ENCODE results near the gene AKAP1.

The AKAP1 gene

GRCh38 chr17:57106836-57107497, 21.9 kb downstream of the AKAP1 start:
- no peak for DNase-seq (ENCODE audit: low spot score)

GRCh38 chr17:57107498-57108101, 22.6 kb downstream of the AKAP1 start:
- DNase-seq (ENCODE audit: low spot score): no peak

- no peak for DNase-seq (ENCODE audit: low spot score)
Measured at GRCh38 chr17:57108671-57109392, 23.8 kb downstream of the AKAP1 start.

GRCh38 chr17:57109393-57110151, 24.5 kb downstream of the AKAP1 start:
- peak; percentile 82 for DNase-seq (ENCODE audit: low spot score)

- DNase-seq (ENCODE audit: low spot score): peak; percentile 56
Measured at GRCh38 chr17:57110152-57110542, 25.1 kb downstream of the AKAP1 start.

GRCh38 chr17:57110579-57111325, 25.7 kb downstream of the AKAP1 start:
- DNase-seq (ENCODE audit: low spot score): no peak

- no peak for DNase-seq (ENCODE audit: low spot score)
Measured at GRCh38 chr17:57111386-57111785, 26.3 kb downstream of the AKAP1 start.

GRCh38 chr17:57113011-57113410, 28.0 kb downstream of the AKAP1 start:
- DNase-seq (ENCODE audit: low spot score): no peak

GRCh38 chr17:57113656-57114055, 28.6 kb downstream of the AKAP1 start:
- no peak for DNase-seq (ENCODE audit: low spot score)

GRCh38 chr17:57114085-57114673, 29.1 kb downstream of the AKAP1 start:
- no peak for DNase-seq (ENCODE audit: low spot score)

GRCh38 chr17:57115377-57115776, 30.3 kb downstream of the AKAP1 start:
- no peak for DNase-seq (ENCODE audit: low spot score)

GRCh38 chr17:57115916-57116315, 30.9 kb downstream of the AKAP1 start:
- DNase-seq (ENCODE audit: low spot score): no peak

- no peak for DNase-seq (ENCODE audit: low spot score)
Measured at GRCh38 chr17:57117798-57118197, 32.8 kb downstream of the AKAP1 start.

GRCh38 chr17:57120814-57121213, 35.8 kb downstream of the AKAP1 start:
- no peak for DNase-seq (ENCODE audit: low spot score)

- no peak for DNase-seq (ENCODE audit: low spot score)
Measured at GRCh38 chr17:57121308-57122042, 36.4 kb downstream of the AKAP1 start.

GRCh38 chr17:57124053-57124452, 39.0 kb downstream of the AKAP1 start:
- DNase-seq (ENCODE audit: low spot score): no peak

GRCh38 chr17:57125406-57125805, 40.4 kb downstream of the AKAP1 start:
- DNase-seq (ENCODE audit: low spot score): no peak

GRCh38 chr17:57125866-57126265, 40.8 kb downstream of the AKAP1 start:
- DNase-seq (ENCODE audit: low spot score): no peak

- DNase-seq (ENCODE audit: low spot score): peak; percentile 84
Measured at GRCh38 chr17:57130708-57131461, 45.8 kb downstream of the AKAP1 start.

GRCh38 chr17:57132663-57133062, 47.6 kb downstream of the AKAP1 start:
- DNase-seq (ENCODE audit: low spot score): no peak
